Lung (tissue), 12 donors: ENCODE measurements around the gene POLQ. TPM values are rescaled to one million over a fixed set of nuclear protein-coding genes. Genes with fewer than 3 reads are reported as not detected.

Experiments
- ATAC-seq: fragments of 200-7000 bp; cut with Tn5 transposase; one replicate; pipeline ENCODE4 v1.9.1; 2020; ENCODE audit warnings: moderate number of reproducible peaks; ENCODE audit not compliant: insufficient read depth, low FRiP score
- DNase-seq, 3 donors: peaks; one replicate each; pipeline ENCODE4 v3.0.0-alpha.2; 2013 to 2017
- H3K27ac ChIP-seq, 2 donors: one replicate each; pipeline ENCODE4 v1.5.1; 2013; ENCODE audit warnings: mild to moderate bottlenecking in 2 of 2, moderate library complexity in 2 of 2, control low read depth in 1 of 2, inconsistent platforms in 1 of 2, low read depth in 1 of 2, low read length in 1 of 2
- H3K27me3 ChIP-seq, 3 donors: one replicate each; pipeline ENCODE4 v1.5.1; 2013; ENCODE audit warnings: low read length in 2 of 3; ENCODE audit not compliant: control insufficient read depth in 3 of 3, insufficient read depth in 3 of 3
- H3K36me3 ChIP-seq, 4 donors: one replicate each; pipeline ENCODE4 v1.5.1; 2013; ENCODE audit warnings: low read length in 4 of 4, mild to moderate bottlenecking in 1 of 4, moderate library complexity in 1 of 4; ENCODE audit not compliant: control insufficient read depth in 4 of 4, insufficient read depth in 4 of 4
- H3K4me1 ChIP-seq, 5 donors: one replicate each; pipeline ENCODE4 v1.5.1; 2013; ENCODE audit warnings: low read length in 5 of 5, mild to moderate bottlenecking in 2 of 5, moderate library complexity in 1 of 5; ENCODE audit not compliant: control insufficient read depth in 5 of 5, insufficient read depth in 5 of 5
- H3K4me3 ChIP-seq: one replicate; pipeline ENCODE4 v1.5.1; 2013; ENCODE audit warnings: mild to moderate bottlenecking, control low read depth, moderate library complexity
- H3K9ac ChIP-seq, 2 donors: one replicate each; pipeline ENCODE4 v1.5.1; 2013; ENCODE audit warnings: low read length in 2 of 2, control low read depth in 1 of 2; ENCODE audit not compliant: insufficient read depth in 1 of 2
- H3K9me3 ChIP-seq, 4 donors: one replicate each; pipeline ENCODE4 v1.5.1; 2013; ENCODE audit warnings: low read length in 3 of 4, mild to moderate bottlenecking in 1 of 4, moderate library complexity in 1 of 4; ENCODE audit not compliant: control insufficient read depth in 4 of 4, insufficient read depth in 3 of 4
- CTCF ChIP-seq: IDR thresholded peaks from 2 replicates; pipeline ENCODE4 v1.5.1; 2012; ENCODE audit warnings: mild to moderate bottlenecking; ENCODE audit errors: control extremely low read depth, extremely low read depth
- WGBS, 2 donors: extraction: QIAGEN DNeasy Blood & Tissue Kit; methylation state at CpG; one replicate each; pipeline ENCODE4 v1.1.7; 2013; 5-methylcytosine and 5-hydroxymethylcytosine counted together
- polyA plus RNA-seq, 2 donors: library from polyadenylated mRNA; stranded (reverse); fragments of 200-250 nt; gene quantifications; one replicate each; pipeline ENCODE4 v1.2.1, GENCODE V29; 2013
- total RNA-seq, 2 donors: library from RNA; depleted of rRNA in 1 of 2; stranded (reverse); fragments of >200 nt in 1 of 2; gene quantifications; one replicate each; pipeline ENCODE4 v1.2.1, GENCODE V29; 2014 to 2021
- donor health status: control.
- donor health status: control.
- donor health status: Bipolar disorder and iron deficiency.
- donor health status: healthy.
- donor health status: DM: yes; HTN: yes; CAD: no.

The POLQ gene
- total and polyA plus RNA-seq, 4 donors: 0.16 to 2.1 (median 0.51) TPM

GRCh38 chr3:121483290-121483689, 62.5 kb downstream of the POLQ start:
- Histone ChIP-seq H3K9ac (no peak overlapping the region), H3K4me3 (no peak overlapping the region), H3K9me3 (no peaks in the 10 kb centered on the region), H3K36me3 (peaks cover 0 to 2% (median 0%) of the 10 kb centered on the region in 4 donors), H3K4me1 (peaks cover 0 to 20% (median 0%) of the 10 kb centered on the region in 5 donors), H3K27ac (no peak overlapping the region), H3K27me3 (no peaks in the 10 kb centered on the region)
- no peak for DNase-seq
- no peak for TF ChIP-seq CTCF
- no peak for ATAC-seq
- WGBS, 2 donors: 94 to 97% methylated on average over 1 of the region's 1 CpG

- DNase-seq (no peak), ATAC-seq (no peak)
- H3K9ac ChIP-seq: no peak overlapping the region
- no peaks in the 10 kb centered on the region for H3K36me3 ChIP-seq
- 93 to 100% methylated on average over 1 of the region's 1 CpG for WGBS, 2 donors
- TF ChIP-seq CTCF: no peak
- no peak overlapping the region for H3K27ac ChIP-seq
- no peaks in the 10 kb centered on the region for H3K9me3 ChIP-seq
- H3K4me1 ChIP-seq: peaks cover 0 to 20% (median 0%) of the 10 kb centered on the region in 5 donors
- no peaks in the 10 kb centered on the region for H3K27me3 ChIP-seq
- no peak overlapping the region for H3K4me3 ChIP-seq
Observed at GRCh38 chr3:121482660-121483059, 63.1 kb downstream of the POLQ start.

GRCh38 chr3:121481106-121481880, 64.5 kb downstream of the POLQ start:
- no peak for ATAC-seq
- no peak overlapping the region for H3K9ac ChIP-seq
- H3K27ac ChIP-seq: no peak overlapping the region
- no peaks in the 10 kb centered on the region for H3K36me3 ChIP-seq
- no peaks in the 10 kb centered on the region for H3K27me3 ChIP-seq
- no peak for TF ChIP-seq CTCF
- H3K4me3 ChIP-seq: no peak overlapping the region
- no peaks in the 10 kb centered on the region for H3K9me3 ChIP-seq
- DNase-seq: peak; percentile 65 to 97 (median 96)
- 82 to 88% methylated on average over 3 of the region's 3 CpGs for WGBS, 2 donors
- peaks cover 0 to 20% (median 0%) of the 10 kb centered on the region in 5 donors for H3K4me1 ChIP-seq
